GM19395 (cell line): Measurements from ENCODE around the gene SERTM1.

Experiments used
- ATAC-seq: cut with Tn5 transposase; IDR thresholded peaks from one replicate; pipeline ENCODE4 v1.9.1; 2021; ENCODE audit warnings: mild to moderate bottlenecking, moderate library complexity; ENCODE audit not compliant: unreplicated experiment

The SERTM1 gene

DNA sequence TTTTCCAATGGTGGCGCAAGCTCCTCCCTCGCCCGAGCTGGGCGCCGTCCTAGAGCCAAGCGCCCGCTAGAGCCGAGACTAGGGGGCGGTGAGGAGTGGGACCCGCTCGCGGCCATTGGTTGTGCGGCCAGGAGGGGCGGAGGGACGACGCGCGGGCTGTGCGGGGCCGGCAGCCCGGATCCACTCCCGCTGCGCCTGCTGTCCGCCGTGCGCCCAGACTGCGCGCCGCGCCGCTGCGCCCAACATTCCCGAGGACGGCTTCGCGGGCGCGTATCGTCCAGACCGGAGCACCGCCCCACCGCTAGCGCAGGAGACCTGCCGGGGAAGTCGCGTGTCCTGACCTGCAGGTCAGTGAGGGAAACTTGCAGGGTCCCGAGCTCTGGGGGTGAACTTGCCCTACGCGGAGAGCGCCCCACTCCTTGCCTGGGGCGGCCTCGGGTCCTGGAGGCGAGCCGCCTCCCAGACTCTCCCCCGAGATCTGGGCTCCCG is at the start of gene SERTM1:
SERTM1 (plus strand) TSS at position 183 of the 489 bp plus-strand sequence. CDS start 21,059 bp downstream, outside the sequence.
- no peak for ATAC-seq

DNA sequence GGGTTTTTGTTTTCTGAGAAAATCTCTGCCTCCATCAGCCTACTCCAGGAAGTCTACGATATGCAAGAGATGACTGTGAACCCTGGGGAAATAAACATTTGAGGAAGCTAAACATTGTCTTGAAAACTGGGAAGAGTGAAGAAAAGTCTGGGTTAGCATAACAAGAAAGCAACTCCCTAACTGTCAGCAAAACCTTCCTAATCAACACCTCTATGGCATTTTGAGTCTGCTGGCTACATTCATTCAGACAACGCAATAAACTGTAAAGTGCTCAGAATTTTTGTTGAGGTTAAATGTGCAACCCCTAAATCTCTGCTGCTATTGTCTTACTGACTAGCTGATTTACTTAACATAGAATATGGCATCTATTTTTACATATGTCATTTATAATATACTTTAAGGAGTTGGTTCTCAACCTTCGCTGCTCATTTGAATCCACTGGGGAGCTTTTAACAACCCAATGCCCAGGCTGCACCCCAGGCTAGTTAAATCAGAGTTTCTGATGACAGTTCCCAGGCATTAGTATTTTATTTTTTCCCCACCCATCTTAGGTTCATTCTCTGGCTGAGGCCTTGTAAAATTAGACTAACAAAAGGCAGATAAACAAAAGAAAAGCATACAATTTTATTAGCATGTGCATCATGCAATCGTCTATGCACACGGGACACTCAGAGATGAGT is 45.3 kb upstream of the SERTM1 start:
- no peak for ATAC-seq

DNA sequence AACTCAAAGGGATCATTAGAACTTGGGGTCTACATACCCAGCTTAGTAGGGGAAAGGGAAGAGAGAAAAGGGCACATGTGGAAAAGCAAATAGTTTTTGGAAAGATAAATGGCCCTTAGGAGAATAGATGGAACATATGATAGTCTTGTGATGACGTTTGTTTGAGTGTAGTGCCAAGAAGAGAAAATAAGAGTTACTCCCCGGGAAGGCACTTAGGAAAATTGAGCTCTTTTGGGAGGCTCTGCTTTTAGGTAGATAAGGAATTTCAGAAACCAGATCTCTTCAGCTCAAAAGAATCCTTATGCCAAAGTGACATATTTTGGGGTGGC is 44.8 kb upstream of the SERTM1 start:
- no peak for ATAC-seq

DNA sequence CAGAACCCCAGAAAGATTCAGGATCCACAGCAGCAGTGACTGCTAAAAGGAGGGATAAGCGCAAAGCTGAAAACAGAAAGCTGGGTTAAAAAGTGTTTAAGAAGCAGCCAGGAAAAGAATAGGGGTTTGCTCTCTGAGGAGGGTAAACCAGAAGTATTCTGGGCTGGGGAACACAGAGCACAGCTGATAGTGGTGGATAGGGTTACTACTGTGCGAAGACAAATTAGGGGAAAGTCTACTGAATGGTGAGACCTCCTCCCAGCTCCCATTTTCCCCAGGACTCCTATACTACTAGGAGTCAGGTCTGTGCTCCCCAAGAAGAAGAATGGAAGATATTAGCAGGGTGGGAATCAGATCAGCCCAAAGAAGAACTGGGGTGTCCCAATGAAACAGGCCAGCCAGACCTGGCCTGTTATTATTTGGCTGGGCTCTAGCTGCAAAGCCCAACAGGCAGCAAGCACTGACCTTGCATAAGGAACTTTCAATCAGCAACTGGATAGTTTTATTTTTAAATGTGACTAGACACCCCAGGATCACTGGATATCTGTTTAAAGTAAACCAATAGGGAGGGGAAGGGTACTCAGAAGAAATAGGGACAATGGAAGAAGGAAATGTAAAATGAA is 43.5 kb upstream of the SERTM1 start:
- no peak for ATAC-seq

DNA sequence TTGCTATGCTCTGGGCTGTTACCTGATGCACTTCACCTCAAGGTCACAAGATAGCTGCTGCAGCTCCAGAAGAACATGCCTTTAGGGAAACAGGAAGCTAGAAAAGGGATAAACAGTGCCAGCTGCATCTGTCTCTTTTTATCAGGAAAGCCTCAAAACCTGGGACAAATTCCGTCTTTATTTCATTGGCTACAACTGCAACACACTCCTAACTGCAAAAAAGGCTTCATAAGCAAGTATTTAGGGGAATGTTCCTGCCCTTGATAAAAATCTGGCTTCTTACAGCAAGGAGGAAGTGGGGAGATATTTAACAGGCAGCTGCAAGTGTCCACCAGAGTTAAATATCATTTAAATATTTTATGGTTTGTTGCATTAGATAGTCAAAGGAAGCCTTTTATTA is 34.2 kb upstream of the SERTM1 start:
- no peak for ATAC-seq

DNA sequence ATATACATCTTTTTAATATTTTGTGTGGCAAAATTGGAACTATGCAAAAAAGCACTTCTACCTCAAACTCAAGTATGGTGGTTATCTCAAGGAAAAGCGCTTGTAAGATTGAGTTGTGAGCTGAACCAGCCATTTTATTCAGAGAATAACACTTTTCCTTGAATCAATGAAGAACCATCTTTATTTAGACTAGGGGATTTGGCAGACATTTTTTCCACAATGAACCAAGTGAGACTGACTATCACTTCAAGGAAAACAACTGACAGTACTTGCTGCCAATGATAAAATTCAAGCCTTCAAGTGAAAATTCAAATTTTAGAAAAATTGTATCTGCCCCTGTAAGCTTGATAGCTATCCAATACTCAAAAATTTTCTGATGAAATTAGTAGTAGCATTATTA is 23.2 kb upstream of the SERTM1 start:
- no peak for ATAC-seq

DNA sequence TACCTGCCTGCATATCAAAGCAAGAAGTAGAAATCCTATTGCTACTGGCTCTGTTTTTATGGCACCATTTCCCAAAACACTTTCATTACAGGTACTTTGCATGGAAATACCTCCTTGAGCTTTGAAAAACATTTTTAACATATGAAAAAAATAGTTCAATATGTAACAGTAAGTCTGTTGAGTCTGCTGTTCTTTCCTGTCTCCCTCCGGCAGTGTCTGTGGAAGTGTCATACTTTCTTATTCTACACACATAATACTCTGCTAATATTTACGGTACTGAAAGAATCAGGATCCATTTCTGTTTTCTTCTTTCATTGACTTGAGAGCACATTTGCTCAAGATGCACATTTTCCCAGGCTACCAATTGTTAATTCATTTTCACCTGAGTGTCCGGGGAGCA is 8.2 kb upstream of the SERTM1 start:
- no peak for ATAC-seq

DNA sequence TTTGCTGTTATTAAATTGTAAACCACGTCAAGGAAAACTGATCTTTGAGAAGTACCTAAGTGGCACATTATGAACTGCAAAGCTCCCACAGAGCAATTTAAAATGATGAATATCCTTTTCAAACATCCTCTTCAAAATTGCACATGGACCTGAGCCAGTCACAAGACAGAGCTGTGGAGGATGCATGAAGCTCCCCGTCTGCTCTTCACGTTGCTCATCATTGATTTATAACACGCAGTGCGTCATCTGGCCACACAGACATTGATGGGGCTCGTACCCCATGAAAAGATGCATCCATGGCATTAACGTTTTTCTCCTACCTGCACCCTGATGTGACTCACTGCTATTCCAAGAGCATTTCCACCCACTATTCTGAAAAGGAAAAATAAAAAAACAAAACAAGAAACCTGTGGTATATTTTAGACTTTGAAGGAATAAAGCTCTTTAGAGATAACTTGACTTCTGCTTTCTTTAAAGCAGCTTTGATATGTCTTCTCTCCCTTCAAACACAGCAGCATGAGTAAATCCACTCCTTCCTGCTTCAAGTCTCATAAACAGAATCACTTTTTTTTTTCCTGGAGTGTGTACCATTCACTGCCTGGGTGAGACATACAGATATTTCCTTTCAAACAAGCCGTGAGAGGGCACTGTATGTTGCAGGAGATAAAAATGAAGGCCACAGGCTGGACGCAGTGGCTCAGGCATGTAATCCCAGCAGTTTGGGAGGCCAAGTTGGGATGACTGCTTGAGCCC is 7.2 kb upstream of the SERTM1 start:
- no peak for ATAC-seq

DNA sequence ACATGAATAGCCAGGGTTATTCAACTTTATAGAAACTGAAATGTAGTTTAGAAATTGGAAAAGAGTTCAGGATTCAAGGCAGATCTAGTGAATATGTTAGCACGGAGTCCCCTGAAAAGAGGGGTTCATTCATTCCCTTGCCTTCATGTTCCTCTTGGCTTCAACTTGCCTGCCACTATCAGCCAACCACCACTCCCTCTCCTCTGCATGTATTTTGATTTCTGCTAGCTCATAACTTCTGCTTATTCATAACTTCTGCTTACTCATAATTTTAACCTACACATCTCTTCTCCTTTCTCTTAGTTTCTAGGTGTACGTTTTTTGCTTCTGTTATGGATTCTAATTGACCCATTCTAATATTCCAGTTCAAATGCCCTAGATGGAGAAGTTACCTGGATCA is 5.5 kb upstream of the SERTM1 start:
- ATAC-seq: no peak

DNA sequence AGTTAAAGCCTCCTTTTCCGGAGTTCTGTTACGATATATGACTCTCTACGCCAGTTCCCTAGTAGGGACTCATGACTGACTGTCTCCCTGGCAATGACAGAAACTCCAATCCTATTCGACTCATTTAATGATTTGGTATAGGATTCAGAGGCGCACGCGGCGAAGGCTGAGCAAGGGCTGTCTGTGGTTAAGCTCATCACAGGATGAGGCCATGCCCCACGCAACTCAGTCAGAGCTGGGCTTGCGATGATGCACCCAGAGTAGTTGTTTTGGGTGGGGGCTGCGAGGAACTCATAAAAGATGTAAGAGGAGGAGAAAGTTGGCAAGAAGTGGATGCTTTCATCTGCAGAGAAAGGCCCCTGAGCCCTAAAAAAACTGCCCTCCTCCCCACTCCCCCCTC is 468 bp upstream of the SERTM1 start:
- no peak for ATAC-seq

DNA sequence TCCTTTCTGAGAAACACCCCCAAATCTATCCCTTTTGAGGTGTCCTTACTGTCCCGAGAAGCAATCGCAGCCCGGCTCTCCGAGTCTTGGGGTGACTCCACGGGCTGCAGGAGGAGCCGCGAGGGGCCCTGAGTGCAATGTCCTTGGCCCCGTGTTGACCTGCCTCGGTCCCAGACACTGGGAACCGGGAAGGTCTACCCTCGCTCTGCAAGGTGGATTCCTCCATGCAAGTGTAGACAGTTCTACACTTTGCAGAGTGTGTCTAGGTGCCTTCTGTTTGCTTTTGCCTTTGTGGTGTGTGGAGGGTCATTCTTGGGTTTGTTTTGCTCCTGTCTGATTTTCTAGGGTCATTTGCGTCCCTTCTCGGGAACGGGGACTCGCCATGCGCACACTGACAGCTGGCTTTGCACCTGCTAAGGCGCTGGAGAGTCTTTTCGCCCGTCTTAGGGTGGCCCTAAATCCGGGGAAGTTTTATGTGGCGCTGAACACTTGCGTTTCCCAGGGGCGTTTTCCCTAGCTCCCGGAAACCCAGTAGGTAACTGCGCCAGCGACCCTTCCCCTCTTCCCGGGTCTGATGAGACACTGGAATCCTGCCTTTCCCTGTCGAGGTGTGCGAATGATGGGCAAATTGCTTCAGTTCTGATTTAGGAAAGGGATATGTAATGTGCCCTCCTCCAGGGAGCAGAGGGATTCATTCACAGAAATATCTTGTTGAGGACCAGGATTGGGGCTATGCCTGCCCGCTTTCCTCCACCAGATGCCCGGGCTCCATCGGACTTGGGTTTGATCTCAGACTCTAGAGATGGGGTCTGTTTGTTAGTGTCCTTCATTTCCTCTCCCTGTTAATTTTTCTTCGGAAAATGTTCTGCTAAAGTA is 755 bp downstream of the SERTM1 start:
- no peak for ATAC-seq

DNA sequence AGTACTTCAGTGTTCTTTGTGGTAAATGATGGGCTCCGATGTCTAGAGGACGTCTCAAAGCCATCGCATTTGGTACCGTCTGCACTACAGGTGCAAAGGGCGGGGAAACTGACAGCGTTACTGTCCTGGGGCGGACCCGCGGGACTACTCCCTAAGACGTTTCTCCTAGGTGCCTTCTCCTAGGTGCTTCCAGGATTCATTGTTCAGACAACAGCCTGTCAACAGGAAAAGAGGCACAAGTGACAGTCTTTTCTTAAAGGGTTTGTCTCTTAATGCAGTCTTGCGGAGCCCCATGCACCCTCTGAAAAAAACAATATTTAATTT is 1.4 kb downstream of the SERTM1 start:
- ATAC-seq: no peak

DNA sequence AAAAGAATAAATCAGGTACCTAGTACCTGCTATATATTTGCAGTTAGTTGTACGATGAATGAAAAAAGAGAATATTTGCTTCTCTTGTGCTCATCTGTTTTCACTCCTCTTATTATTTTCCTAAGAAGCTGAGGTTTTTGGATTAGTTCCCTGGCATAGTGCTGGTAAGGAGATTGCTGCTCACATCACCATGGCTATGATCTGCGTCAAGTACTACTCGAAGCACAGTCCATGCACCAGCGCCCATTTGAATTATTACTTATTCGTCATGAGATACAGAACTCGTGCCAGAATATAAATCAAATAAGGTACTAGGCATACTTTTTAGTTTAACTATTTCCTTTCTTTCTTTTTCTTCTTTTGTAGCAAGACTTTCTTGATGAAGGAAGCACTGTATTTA is 7.1 kb downstream of the SERTM1 start:
- ATAC-seq: no peak

DNA sequence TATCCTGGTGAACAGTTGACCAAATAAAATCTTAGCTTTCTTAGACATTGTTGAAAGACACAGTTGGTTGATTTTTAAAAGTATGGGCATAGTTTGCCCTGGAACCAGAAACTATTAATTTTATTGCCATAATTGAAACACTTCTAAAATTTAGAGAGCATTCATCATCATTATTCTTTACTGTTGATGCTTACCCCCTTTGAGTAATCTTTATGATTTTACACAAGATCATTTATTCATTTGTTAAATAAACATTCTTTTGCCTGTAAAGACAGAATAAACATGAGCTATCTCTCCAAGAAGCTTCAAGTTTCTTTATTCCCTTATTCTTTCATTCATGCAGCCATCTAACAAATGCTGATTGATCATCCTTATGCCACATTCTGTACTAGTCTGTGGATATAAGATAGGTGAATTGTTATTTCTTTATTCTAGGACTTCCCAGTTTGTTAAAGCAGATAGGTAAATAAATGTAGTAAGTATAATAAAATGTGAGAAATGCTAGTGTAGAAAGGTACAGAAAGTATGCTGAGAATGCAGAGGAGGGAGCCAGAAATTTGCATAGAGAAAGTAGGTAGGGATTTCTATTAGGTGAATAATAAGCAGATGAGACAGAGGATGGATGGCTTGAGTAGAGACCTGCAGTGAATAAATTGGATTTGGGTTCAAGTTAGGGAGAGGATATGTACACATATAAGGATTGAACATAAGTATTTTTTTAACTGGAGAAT is 8.2 kb downstream of the SERTM1 start:
- no peak for ATAC-seq

DNA sequence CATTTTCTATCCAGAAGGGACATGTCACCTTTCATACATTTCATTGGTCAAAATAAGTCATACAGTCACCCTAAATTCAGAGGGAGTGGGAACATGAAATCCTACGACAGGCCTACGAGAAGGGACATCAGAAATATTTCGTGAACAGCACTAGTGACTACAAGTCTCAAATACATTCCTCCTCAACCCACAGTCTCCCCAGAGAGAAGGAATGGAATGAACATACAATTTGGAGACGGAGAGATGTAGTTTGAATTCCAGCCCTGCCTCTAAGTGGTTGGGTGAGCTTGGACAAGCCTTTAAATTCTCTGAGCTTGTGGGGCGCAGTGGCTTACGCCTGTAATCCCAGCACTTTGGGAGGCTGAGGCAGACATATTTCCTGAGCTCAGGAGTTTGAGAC is 9.9 kb downstream of the SERTM1 start:
- no peak for ATAC-seq

DNA sequence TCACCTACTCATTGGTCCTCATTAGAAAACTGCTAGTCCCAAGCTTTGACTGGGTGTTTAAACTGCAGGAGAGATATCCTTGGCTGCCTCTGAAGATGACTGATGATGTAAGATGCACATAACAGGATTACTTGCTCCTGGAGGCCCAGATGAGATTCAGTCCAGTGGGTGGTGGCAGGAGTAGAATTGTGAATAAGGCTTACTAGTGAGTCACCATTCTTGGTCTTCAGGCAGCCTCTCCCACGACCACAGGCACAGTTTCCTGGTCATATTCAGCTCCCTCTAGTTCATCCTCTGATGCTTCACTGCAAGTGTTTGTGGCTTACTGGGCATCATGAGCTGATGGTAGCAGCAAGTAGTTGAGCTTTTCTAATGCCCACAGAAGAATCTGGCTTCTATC is 12.1 kb downstream of the SERTM1 start:
- no peak for ATAC-seq

DNA sequence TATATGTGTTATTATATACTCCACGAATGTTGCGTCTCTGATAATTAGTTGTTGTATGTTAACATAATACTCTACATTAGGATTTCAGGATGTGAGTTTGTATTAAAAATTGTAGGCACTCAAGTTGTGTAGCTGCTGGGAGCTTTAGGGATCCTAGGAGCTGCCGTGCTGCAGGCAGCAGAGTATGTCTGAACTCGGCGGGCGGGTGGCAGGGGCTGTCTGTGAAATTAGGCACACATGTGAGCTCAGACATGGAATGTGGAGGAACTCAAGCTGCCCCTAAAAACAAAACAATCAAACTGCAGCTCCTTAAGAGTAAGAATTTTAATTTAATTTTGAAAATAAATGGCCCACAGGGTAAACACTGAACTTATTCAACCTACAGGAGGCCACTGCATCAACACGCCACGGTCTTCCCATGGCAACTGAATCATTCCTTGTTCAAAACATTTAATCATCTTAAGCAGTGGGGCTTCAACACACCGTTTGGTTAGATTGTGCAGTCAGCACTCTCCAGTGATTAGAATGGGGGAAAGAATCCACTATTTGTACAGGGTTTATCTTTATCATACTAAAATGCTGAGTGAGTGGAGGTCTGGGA is 22.7 kb downstream of the SERTM1 start:
- no peak for ATAC-seq

DNA sequence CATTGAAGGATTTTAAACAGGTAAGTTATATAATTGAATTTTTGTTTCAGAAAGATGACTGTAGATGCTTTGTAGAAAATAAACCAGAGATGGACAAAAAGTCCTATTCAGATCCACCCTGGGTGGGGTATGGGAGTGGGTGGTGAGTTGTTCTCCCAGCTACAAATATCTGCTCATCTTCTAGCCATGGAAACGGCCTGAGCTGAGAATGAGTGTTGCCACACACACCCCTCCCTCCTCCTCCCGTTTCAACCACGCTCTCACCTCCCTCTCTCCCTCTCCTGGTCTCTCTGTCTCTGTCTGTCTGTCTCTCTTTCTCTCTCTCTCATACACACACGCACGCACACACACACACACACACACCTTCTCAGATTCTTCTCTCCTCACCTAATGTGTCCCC is 26.4 kb downstream of the SERTM1 start:
- no peak for ATAC-seq

DNA sequence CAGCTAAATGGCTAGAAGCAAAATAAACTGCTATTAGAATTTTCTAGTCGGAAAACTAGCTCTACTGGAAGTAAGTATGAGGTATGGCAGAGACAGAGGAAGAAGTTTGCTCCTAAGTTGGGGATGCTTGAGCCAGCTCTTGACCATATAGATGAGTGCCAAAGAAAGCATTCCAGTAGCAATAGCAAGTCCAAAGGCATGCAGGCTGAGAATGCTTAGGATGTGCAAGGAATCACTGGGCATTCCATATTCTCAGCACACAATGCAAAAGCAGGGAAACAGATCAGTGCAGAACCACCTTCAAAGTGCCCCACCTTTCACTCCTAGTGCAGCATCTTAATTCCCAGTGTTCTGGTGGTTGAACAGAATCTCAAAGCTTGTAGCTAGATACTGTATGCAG is 32.9 kb downstream of the SERTM1 start:
- ATAC-seq: no peak

DNA sequence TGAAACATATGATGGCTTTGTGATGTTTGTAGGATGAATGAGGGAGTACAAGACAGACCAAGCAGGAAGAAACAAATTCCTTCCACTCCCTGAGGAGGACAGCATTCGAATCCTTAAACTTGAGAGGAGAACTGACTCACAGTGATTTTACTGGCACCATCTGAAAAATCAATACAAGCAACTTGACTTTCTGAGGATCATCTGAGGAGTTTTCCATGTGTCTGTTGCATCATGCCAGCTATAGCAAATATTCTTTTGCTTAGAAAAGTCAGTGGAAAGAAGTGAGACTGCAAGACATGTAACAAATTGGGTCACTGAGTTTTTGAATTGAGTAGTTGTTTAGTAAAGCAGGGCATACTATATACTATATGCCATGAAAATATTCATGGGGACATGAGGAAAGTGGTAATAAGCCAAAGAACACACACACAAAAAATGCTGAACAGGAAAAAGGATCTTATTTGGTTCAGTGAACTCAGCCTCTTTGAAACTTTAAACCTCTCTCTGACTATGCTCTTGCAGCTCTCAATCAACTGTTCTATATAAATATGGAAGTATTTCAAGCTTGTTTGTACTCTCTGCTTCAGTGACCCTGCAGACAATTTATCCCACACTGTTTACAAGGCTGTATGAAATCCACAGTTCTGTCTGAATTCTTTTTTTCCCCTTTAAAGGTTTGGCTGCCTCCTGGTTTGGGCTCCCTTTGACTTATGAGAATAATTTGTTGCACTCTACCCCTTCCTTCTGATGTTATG is 35.5 kb downstream of the SERTM1 start:
- no peak for ATAC-seq
